GM12878 (cell line): ENCODE data around the gene HHIPL1. TPM values are rescaled to one million over a fixed set of nuclear protein-coding genes. Genes with fewer than 3 reads are reported as not detected.

ENCODE experiments used
- ATAC-seq: fragments of 200-7000 bp; cut with Tn5 transposase; 3 replicates; pipeline ENCODE4 v1.9.1; 2020; ENCODE audit warnings: mild to moderate bottlenecking, moderate library complexity
- BruUV-seq: library from RNA; stranded (reverse); fragments of 400-500 nt; replicated peaks from 2 replicates; lab custom pipeline; 2021; lab: Mats Ljungman, UMichigan
- CTCF ChIA-PET: fragments of 300-600 bp; sonication (Branson Sonifier 250); formaldehyde crosslinking; extraction: SDS; loops from one replicate; lab custom pipeline; 2021; ENCODE audit warnings: inconsistent platforms; lab: Yijun Ruan, JAX
- POLR2A ChIA-PET: fragments of 350-600 bp; formaldehyde crosslinking; extraction: SDS; loops from one replicate; lab custom pipeline; 2021; ENCODE audit warnings: inconsistent platforms; lab: Charles Lee
- RAD21 ChIA-PET: fragments of 300-600 bp; sonication (Branson Sonifier 250); formaldehyde crosslinking; loops from one replicate; lab custom pipeline; 2023; ENCODE audit warnings: antibody characterized with exemption; ENCODE audit not compliant: unreplicated experiment; lab: Charles Lee
- SMC1A ChIA-PET: fragments of 300-600 bp; sonication (Branson Sonifier 250); formaldehyde crosslinking; loops from one replicate; lab custom pipeline; 2023; ENCODE audit not compliant: unreplicated experiment, uncharacterized antibody; lab: Charles Lee
- DNase-seq: peaks from one replicate; pipeline ENCODE4 v3.0.0-alpha.2; 2011; ENCODE audit warnings: low read depth, low spot score
- FAIRE-seq: peaks from 3 replicates; lab custom pipeline; 2011; peaks lifted over from hg19 to GRCh38; lab: Jason Lieb, UNC
- H2AFZ ChIP-seq: 2 replicates; pipeline ENCODE4 v1.6.0; 2011; ENCODE audit warnings: low read depth, low read length, control low read depth; ENCODE audit not compliant: control insufficient read depth
- H3K27ac ChIP-seq: 2 replicates; pipeline ENCODE4 v1.5.1; 2011; ENCODE audit warnings: control low read depth; ENCODE audit not compliant: control insufficient read depth, insufficient read depth
- H3K27me3 ChIP-seq, 2 experiments: replicated peaks in 1 of 2; 2 replicates each; pipeline versions ENCODE4 v1.6.0 to v1.6.1; 2011; ENCODE audit warnings: low read length in 1 of 2; ENCODE audit not compliant: control insufficient read depth in 2 of 2, insufficient read depth in 2 of 2
- H3K36me3 ChIP-seq, 2 experiments: 2 replicates each; pipeline ENCODE4 v1.5.1; 2011; ENCODE audit warnings: low read length in 1 of 2; ENCODE audit not compliant: control insufficient read depth in 2 of 2, insufficient read depth in 2 of 2
- H3K4me1 ChIP-seq: 2 replicates; pipeline ENCODE4 v1.6.1; 2011; ENCODE audit warnings: mild to moderate bottlenecking, low read length, moderate library complexity, mixed read lengths; ENCODE audit not compliant: control insufficient read depth, insufficient read depth
- H3K4me2 ChIP-seq: 2 replicates; pipeline ENCODE4 v1.6.0; 2011; ENCODE audit warnings: control low read depth; ENCODE audit not compliant: control insufficient read depth, insufficient read depth
- H3K4me3 ChIP-seq: fragments of 200-600 bp; sonication (generic); 2 replicates; pipeline ENCODE4 v1.5.1; 2016
- H3K79me2 ChIP-seq: 2 replicates; pipeline ENCODE4 v1.6.0; 2011; ENCODE audit warnings: low read length; ENCODE audit not compliant: control insufficient read depth, insufficient read depth
- H3K9ac ChIP-seq: 2 replicates; pipeline ENCODE4 v1.8.0; 2011; ENCODE audit warnings: low read length, control low read depth, mixed read lengths; ENCODE audit not compliant: control insufficient read depth, insufficient read depth
- H3K9me3 ChIP-seq: replicated peaks from 3 replicates; pipeline ENCODE4 v1.5.1; 2011; ENCODE audit warnings: mild to moderate bottlenecking, low read length; ENCODE audit not compliant: control insufficient read depth, insufficient read depth
- H4K20me1 ChIP-seq: 2 replicates; pipeline ENCODE4 v1.6.0; 2011; ENCODE audit not compliant: control insufficient read depth, insufficient read depth
- BCLAF1 ChIP-seq: fragments of 450-650 bp; IDR thresholded peaks from 2 replicates; pipeline ENCODE4 v1.6.1; 2017; ENCODE audit warnings: antibody characterized with exemption, mild to moderate bottlenecking, moderate library complexity
- CHD1 ChIP-seq: IDR thresholded peaks from 2 replicates; pipeline ENCODE4 v1.6.1; 2012; ENCODE audit warnings: low read depth, low read length, improper control_type of control experiment
- HCFC1 ChIP-seq: fragments of 150-350 bp; IDR thresholded peaks from 2 replicates; pipeline ENCODE4 v1.6.1; 2014; ENCODE audit warnings: low read length
- HSF1 ChIP-seq: fragments of 150-350 bp; IDR thresholded peaks from 2 replicates; pipeline ENCODE4 v1.6.1; 2014; ENCODE audit warnings: mild to moderate bottlenecking, low read depth, low read length
- IKZF1 ChIP-seq: fragments of 450-650 bp; conservative IDR thresholded peaks from 2 replicates; pipeline ENCODE4 v1.6.1; 2017; ENCODE audit warnings: antibody characterized with exemption, mild to moderate bottlenecking
- MYC ChIP-seq: IDR thresholded peaks from 2 replicates; pipeline ENCODE4 v1.6.1; 2011; ENCODE audit warnings: mild to moderate bottlenecking, low read length, moderate library complexity, inconsistent platforms; ENCODE audit not compliant: insufficient read depth, insufficient replicate concordance, insufficient read length, severe bottlenecking
- POLR2AphosphoS2 ChIP-seq: IDR thresholded peaks from 2 replicates; pipeline ENCODE4 v1.6.1; 2011; ENCODE audit warnings: low read depth, mild to moderate bottlenecking, low read length, improper control_type of control experiment, moderate library complexity
- RELA ChIP-seq: fragments of 450-650 bp; IDR thresholded peaks from 2 replicates; pipeline ENCODE4 v1.8.0; 2014; ENCODE audit warnings: borderline replicate concordance; ENCODE audit not compliant: partially characterized antibody
- RUNX3 ChIP-seq: IDR thresholded peaks from 2 replicates; pipeline ENCODE4 v1.6.1; 2012; ENCODE audit warnings: low read length, inconsistent platforms
- SMAD5 ChIP-seq: IDR thresholded peaks from 2 replicates; pipeline ENCODE4 v1.6.1; 2016; ENCODE audit warnings: antibody characterized with exemption, low read depth
- SPI1 ChIP-seq: IDR thresholded peaks from 2 replicates; pipeline ENCODE4 v1.6.1; 2011; ENCODE audit warnings: low read depth, mild to moderate bottlenecking, low read length, moderate library complexity, borderline replicate concordance; ENCODE audit not compliant: insufficient read depth
- STAT1 ChIP-seq: fragments of 450-650 bp; conservative IDR thresholded peaks from 2 replicates; pipeline ENCODE4 v1.6.1; 2014; ENCODE audit warnings: antibody characterized with exemption, mild to moderate bottlenecking
- TAF1 ChIP-seq: IDR thresholded peaks from 2 replicates; pipeline ENCODE4 v1.6.1; 2011; ENCODE audit warnings: mild to moderate bottlenecking, low read depth, low read length, borderline replicate concordance
- WRNIP1 ChIP-seq: IDR thresholded peaks from 2 replicates; pipeline ENCODE4 v1.6.1; 2011; ENCODE audit warnings: low read depth, low read length, improper control_type of control experiment, borderline replicate concordance
- YBX1 ChIP-seq: fragments of 450-650 bp; IDR thresholded peaks from 2 replicates; pipeline ENCODE4 v1.6.1; 2016; ENCODE audit warnings: antibody characterized with exemption
- WGBS: methylation state at CpG from one replicate; pipeline ENCODE4 v1.1.6; 2016; ENCODE audit warnings: low lambda C conversion rate; ENCODE audit not compliant: insufficient replicate concordance, insufficient coverage; ENCODE audit errors: missing lambda C conversion rate; 5-methylcytosine and 5-hydroxymethylcytosine counted together
- in situ Hi-C: fragments of 300-500 bp; cut with MboI; formaldehyde crosslinking; loops from 9 replicates; pipeline ENCODE4 v1.14.3; 2018; ENCODE audit warnings: mixed read lengths
- intact Hi-C: fragments of 100-400 bp; cut with micrococcal nuclease; formaldehyde crosslinking; loops from one replicate; pipeline ENCODE4 v1.14.2; 2022; ENCODE audit not compliant: unreplicated experiment
- polyA plus RNA-seq, 11 experiments: library from polyadenylated mRNA; depleted of rRNA in 4 of 11; unstranded in 6 of 11; stranded (reverse) in 5 of 11; fragments of >200 nt; fragmentation: Nextera tagmentation in 4 of 11; fragmentation: Illumina TruSeq in 1 of 11; extraction: Ambion mirVana in 4 of 11; extraction: Trizol in 1 of 11; gene quantifications; 1 replicate in 1 of 11; 2 replicates in 10 of 11; pipeline versions ENCODE4 v1.2.1 to v1.2.3, GENCODE V29; 2011 to 2016; ENCODE audit warnings: inconsistent platforms in 2 of 11, missing spikeins in 2 of 11, low read depth in 1 of 11
- total RNA-seq, 4 experiments: library from RNA; depleted of rRNA in 3 of 4; stranded (reverse); fragments of >200 nt in 3 of 4; fragmentation: Illumina TruSeq in 1 of 4; extraction: Trizol in 1 of 4; gene quantifications; 2 replicates each; pipeline versions ENCODE4 v1.2.1 to v1.2.3, GENCODE V29; 2013 to 2021
- TF ChIP-seq, protein P1 (sequence below): fragments of 450-650 bp; IDR thresholded peaks from 2 replicates; pipeline ENCODE4 v1.6.1; 2014; ENCODE audit warnings: mild to moderate bottlenecking
- TF ChIP-seq, protein P2 (sequence below): IDR thresholded peaks from 2 replicates; pipeline ENCODE4 v1.6.1; 2012; ENCODE audit warnings: low read depth, low read length, improper control_type of control experiment
- TF ChIP-seq, protein P3 (sequence below): fragments of 450-650 bp; IDR thresholded peaks from 2 replicates; pipeline ENCODE4 v1.6.1; 2016; ENCODE audit warnings: mild to moderate bottlenecking

Gene HHIPL1
- total and polyA plus RNA-seq, 10 of the 15 experiments (the other 5 are each of a cell fraction or from before 2014, with no cell fraction given) = 0.09 TPM; not detected in 9

- Histone ChIP-seq H3K4me1 (peaks cover under 1% of the 10 kb centered on the region), H3K4me2 (no peak overlapping the region), H3K36me3 (no peaks in the 10 kb centered on the region), H3K4me3 (no peak overlapping the region), H3K27ac (no peak overlapping the region), H3K27me3 (peaks cover 0 to 2% of the 10 kb centered on the region in 2 experiments), H3K9me3 (no peaks in the 10 kb centered on the region), H4K20me1 (no peaks in the 10 kb centered on the region; the same call in 1 of the 2 replicates), H3K79me2 (no peaks in the 10 kb centered on the region), H3K9ac (no peak overlapping the region), H2AFZ (no peak overlapping the region)
- WGBS = 4% methylated on average over 10 of the region's 10 CpGs
- ChIA-PET SMC1A (no interaction called here), RAD21 (interaction anchor here (0.6 kb wide), 1 partner anchor 19 kb away, joined by 3 read pairs; no protein-coding TSS in a partner anchor), POLR2A (no interaction called here), CTCF (interaction anchor here (0.6 to 1.7 kb wide), 8 partner anchors 9 to 195 kb away, joined by 3 to 7 read pairs (median 3); no protein-coding TSS in a partner anchor)
- FAIRE-seq (no peak), DNase-seq (no peak), ATAC-seq (no peak)
- intact Hi-C loops = no loop called here
- TF ChIP-seq, protein P1, sequence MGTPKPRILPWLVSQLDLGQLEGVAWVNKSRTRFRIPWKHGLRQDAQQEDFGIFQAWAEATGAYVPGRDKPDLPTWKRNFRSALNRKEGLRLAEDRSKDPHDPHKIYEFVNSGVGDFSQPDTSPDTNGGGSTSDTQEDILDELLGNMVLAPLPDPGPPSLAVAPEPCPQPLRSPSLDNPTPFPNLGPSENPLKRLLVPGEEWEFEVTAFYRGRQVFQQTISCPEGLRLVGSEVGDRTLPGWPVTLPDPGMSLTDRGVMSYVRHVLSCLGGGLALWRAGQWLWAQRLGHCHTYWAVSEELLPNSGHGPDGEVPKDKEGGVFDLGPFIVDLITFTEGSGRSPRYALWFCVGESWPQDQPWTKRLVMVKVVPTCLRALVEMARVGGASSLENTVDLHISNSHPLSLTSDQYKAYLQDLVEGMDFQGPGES = no peak
- TF ChIP-seq STAT1 (no peak), TAF1 (no peak), WRNIP1 (no peak), RUNX3 (no peak), SPI1 (no peak), BCLAF1 (no peak), SMAD5 (no peak), HSF1 (no peak), YBX1 (no peak), MYC (no peak), HCFC1 (no peak), RELA (no peak), POLR2AphosphoS2 (no peak), CHD1 (no peak), IKZF1 (no peak)
- TF ChIP-seq, protein P2, sequence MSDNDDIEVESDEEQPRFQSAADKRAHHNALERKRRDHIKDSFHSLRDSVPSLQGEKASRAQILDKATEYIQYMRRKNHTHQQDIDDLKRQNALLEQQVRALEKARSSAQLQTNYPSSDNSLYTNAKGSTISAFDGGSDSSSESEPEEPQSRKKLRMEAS = no peak
- TF ChIP-seq, protein P3, sequence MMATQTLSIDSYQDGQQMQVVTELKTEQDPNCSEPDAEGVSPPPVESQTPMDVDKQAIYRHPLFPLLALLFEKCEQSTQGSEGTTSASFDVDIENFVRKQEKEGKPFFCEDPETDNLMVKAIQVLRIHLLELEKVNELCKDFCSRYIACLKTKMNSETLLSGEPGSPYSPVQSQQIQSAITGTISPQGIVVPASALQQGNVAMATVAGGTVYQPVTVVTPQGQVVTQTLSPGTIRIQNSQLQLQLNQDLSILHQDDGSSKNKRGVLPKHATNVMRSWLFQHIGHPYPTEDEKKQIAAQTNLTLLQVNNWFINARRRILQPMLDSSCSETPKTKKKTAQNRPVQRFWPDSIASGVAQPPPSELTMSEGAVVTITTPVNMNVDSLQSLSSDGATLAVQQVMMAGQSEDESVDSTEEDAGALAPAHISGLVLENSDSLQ = no peak
- in situ Hi-C loops = no loop called here
- BruUV-seq = no TSS peak
Observed at GRCh38 chr14:99688210-99688581, 43.3 kb downstream of the HHIPL1 start.
